Measurements from ENCODE around the gene AMN1. TPM values are rescaled to one million over a fixed set of nuclear protein-coding genes. Genes with fewer than 3 reads are reported as not detected.
"Not testable (repeated sequence)": the region's sequence is repeated elsewhere in the genome, so short reads cannot be mapped to it uniquely, and the experiment has no call there.

The AMN1 gene
- total RNA-seq (2014; rRNA removed), result 9.8 and 14.3 TPM in 2 replicates
- 7.5 TPM for polyA plus RNA-seq (2012)

- peak; percentile 98 for DNase-seq (ENCODE audit: low read depth)
Observed at GRCh38 chr12:31728917-31729640, at the start of gene AMN1. TSS of gene AMN1 (minus strand) at chr12:31729021. CDS start at chr12:31729008, 13 bp downstream.

GRCh38 chr12:31773867-31774266 lies 45.0 kb upstream of the AMN1 start:
- no peak for DNase-seq (ENCODE audit: low read depth)

DNA sequence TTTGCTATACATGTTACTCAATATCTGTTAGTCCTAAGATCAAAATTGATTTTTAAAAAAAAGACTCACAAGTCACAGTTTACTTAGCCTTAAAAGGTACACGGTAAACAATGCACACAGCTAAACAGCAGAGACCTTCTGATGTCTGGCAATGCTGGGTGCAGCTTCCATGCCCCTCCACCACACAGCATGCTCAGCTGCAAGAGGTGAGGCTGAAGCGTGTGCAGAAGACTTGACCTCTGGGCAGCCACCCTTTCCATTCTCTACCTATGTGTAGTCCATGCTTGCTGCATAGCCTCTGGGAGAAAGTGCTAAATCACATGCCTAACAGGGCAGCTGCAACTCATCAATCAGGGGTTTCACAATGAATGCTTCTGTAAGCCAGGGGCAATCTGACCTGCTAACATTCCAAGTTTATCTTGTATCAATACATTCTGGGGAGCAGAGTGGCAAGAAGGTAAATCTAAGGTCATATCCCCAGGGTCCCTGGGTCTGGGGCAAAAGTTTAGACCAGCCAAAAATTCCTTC lies 44.5 kb upstream of the AMN1 start:
- DNase-seq (ENCODE audit: low read depth), result peak; percentile 64

DNA sequence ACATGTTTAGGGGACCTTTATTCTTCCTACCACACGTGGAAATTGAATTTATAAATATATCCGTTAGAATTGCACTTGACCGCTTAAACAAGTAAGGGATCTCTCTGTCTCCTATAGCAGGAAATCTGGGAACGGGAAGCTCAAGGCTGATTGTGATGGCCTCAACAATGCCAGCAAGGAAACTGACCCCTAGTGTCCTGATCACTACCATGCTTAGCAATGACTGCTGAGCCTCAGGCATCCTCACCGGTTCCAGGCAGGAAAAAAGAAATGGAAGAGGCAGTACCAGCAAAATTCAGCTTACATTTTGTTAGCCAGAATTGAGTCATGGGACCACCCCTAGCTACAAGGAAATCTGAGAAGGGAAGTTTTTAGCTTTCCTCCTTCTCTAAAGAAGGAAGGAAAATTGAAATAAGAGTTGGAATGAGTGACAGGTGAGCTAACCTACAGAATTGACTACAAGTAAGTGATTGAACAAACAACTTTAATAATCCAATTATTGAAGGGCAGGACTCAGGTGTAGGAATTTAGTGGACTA lies 43.9 kb upstream of the AMN1 start:
- no peak for DNase-seq (ENCODE audit: low read depth)

- no peak for DNase-seq (ENCODE audit: low read depth)
Observed at GRCh38 chr12:31772186-31772585, 43.4 kb upstream of the AMN1 start.

- DNase-seq (ENCODE audit: low read depth), result peak; percentile 19
Observed at GRCh38 chr12:31768046-31768445, 39.2 kb upstream of the AMN1 start.

- no peak for DNase-seq (ENCODE audit: low read depth)
Observed at GRCh38 chr12:31765931-31766330, 37.1 kb upstream of the AMN1 start.

DNA sequence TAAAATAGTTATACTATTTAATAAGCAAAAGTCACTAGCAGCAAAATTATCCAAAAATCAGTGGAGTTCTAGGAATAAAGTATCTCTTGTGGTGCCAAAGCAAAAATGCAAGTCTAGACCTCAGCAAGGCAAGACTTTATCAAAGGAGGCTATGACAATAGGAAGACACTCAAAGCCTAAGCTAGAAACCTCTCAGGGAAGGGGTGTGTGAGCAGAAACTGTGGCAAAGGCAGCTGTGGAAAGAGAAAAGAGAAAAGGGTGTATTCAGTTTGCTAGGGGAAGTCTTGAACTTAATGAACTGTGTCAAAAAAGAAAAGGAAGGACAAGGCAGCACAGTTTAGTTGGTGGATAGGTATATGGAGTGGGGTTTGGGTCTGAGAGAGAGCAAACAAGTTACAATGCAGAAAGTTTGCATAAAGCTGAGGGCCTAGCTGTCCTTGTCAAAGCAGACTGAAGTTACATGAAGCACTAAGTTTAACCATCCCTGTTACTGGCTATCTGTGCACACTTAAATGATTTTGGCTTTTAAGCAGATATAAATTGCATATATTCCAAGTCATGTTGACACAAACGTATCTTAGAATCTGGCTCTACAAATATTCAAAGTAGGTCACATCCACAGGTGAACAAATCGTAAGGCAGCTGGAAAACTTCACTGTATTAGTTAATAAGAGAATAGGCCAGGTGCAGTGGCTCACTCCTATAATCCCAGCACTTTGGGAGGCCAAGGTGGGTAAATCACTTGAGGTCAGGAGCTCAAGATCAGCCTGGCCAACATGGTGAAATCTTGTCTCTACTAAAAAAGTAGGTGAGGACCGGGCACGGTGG lies 31.0 kb upstream of the AMN1 start:
- DNase-seq (ENCODE audit: low read depth), result no peak

GRCh38 chr12:31758297-31758696 lies 29.5 kb upstream of the AMN1 start:
- not testable (repeated sequence) for DNase-seq (ENCODE audit: low read depth)

DNA sequence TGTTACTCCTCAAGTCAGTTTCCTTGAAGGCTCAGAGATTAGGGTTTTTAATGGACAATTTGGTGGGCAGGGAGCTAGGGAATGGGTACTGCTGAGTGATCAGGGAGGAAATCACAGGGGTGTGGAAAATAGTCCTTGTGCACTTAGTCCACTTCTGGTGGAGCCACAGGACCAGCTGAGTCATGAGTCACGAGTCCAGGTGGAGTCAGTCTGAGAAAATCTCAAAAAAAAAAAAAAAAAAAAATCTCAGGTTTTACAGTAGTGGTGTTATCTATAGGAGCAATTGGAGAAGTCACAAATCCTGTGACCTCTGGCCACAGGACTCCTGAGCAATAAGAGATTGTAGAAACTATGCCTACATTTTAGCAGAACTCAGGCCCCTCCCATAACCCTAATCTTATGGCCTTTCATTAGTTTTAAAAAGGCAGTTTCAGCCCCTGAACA lies 28.2 kb upstream of the AMN1 start:
- peak; percentile 41 for DNase-seq (ENCODE audit: low read depth)

GRCh38 chr12:31752450-31752849 lies 23.6 kb upstream of the AMN1 start:
- no peak for DNase-seq (ENCODE audit: low read depth)

GRCh38 chr12:31751085-31751484 lies 22.3 kb upstream of the AMN1 start:
- DNase-seq (ENCODE audit: low read depth), result no peak

DNA sequence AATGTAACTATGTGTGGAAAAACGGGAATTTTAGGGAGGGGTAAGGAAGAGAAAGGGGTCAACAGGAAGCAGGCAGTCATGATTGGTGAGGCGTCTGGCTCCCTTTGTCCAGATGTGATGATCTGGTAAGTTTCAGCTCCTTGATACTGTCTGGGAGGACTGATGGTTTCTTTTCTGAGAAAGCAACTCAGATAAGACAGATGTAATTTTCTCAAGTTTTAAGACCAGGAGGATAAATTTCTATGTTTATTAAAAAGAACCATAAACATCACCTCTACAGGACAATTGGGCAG lies 21.9 kb upstream of the AMN1 start:
- DNase-seq (ENCODE audit: low read depth), result no peak

- DNase-seq (ENCODE audit: low read depth), result peak; percentile 96
Observed at GRCh38 chr12:31749024-31749704, 20.3 kb upstream of the AMN1 start.

DNA sequence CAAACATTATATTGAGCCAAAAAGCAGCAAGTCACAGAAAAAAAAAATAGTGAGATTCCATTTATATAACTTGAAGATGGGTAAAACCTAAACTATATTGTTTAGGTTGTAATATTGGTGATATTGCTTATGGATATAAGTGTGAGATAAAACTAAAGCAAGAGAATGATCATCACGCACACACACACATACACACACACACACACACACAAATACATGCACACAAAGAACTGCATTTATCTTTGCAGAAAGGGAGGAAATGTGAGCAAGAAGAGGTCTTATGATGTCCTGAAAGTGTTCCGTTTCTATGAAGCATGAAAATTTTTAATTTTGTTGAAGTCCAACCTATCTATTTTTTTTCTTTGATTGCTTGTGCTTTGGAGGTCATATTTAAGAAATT lies 16.4 kb upstream of the AMN1 start:
- DNase-seq (ENCODE audit: low read depth), result no peak

DNA sequence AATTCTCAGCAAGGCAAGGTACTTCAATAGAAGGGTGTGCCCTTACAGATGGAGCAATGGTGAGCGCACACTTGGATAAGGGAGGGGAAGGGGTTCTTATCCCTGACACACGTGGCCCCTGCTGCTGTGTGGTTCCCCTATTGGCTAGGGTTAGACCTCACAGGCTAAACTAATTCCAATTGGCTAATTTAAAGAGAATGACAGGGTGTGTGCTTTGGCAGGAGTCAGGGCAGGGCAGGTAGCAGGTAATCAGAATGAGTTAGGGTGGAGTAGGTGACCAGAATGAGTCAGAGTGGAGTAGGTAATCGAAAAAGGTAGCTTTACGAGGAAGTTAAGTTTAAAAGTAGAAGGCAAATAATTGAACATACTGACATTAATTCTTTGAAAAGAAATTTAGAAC lies 15.5 kb upstream of the AMN1 start:
- DNase-seq (ENCODE audit: low read depth), result not testable (repeated sequence)

DNA sequence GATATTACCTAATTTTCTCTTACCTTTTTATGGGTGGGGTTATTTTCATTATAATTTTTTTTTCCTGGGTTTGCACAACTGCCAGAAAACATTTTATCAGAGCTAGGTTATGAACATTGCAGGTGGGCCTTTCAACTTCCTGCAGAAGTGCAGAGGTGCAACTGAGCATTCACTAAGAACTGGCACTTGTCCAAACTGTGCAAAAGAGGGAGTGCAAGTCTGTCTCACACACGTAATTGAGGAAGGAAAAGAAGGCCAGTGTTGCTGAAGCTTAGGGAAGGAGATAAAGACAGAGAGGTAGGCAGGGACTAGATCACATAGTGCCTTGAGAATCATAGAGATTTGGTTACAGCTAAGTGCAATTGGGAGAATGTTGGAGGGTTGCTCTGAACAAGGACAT lies 14.1 kb upstream of the AMN1 start:
- no peak for DNase-seq (ENCODE audit: low read depth)

GRCh38 chr12:31740628-31741027 lies 11.8 kb upstream of the AMN1 start:
- no peak for DNase-seq (ENCODE audit: low read depth)

DNA sequence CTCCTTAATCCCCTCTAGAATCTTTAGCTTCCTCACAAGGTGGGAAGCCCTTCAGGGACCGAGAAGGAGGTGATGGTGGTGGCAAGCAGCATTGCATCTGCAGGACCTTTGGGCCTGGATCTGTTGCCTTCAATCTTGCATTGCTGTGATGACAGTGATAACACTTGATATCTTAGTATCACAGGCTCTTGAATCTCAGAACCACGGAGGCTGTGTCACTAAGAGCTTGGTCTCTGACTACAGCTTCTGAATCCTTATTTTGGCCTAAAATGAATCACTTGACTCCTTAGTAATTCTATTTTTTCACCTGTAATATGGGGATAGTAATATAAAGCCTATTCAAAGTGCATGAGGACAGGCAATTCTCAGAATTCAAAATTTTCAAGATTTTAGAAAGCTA lies 8.9 kb upstream of the AMN1 start:
- no peak for DNase-seq (ENCODE audit: low read depth)

- DNase-seq (ENCODE audit: low read depth), result no peak
Observed at GRCh38 chr12:31737345-31737744, 8.5 kb upstream of the AMN1 start.

DNA sequence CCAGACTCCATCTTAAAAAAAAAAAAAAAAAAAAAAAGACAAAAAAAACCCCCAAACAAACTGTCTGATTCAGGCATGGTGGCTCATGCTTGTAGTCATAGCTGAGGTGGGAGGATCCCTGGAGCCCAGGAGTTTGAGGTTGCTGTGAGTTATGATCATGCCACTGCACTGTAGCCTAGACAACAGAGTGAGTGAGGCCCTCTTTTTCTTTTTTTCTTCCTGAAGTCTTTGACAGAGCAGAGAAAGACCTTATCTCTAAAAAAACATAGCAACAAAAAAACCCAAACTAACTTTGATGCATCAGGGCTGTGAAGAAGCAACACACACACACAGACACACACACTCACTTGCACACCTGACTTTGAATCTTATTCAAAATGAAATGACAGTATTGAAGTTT lies 7.7 kb upstream of the AMN1 start:
- DNase-seq (ENCODE audit: low read depth), result peak; percentile 76

Data from LHCN-M2 (cell line).